COLO829 (cell line): ENCODE data around the gene HNRNPA1.
"Not testable (repeated sequence)": the region's sequence is repeated elsewhere in the genome, so short reads cannot be mapped to it uniquely, and the experiment has no call there.

Source experiments
- DNase-seq: peaks from one replicate; pipeline ENCODE4 v3.0.0; 2012; ENCODE audit warnings: low spot score

The HNRNPA1 gene

DNA sequence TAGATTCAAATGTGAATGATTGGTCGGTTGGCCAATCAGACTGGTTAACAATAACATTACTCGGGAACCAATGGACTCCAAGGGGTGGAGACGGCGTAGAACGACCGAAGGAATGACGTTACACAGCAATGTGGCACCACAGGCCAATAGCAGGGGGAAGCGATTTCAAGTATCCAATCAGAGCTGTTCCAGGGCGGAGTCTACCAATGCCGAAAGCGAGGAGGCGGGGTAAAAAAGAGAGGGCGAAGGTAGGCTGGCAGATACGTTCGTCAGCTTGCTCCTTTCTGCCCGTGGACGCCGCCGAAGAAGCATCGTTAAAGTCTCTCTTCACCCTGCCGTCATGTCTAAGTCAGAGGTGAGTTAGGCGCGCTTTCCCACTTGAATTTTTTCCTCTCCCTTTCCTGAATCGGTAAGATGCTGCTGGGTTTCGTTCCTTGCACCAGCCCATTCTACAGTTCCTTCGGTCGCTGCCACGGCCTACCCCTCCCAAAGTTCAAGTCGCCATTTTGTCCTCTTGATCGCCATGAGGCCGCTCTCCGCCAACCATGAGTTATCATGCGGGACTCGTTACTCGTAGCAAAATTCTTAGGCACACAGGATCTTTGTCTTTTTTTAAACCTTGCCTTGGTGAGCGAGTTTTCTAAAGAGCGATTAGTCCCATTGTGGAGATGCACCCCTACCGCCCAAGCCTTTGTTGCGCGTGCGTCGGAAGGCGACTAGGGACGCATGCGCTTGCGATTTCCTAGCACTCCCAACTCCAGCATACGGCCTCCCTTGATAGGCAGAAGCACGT is at the start of gene HNRNPA1:
TSS of gene HNRNPA1 (plus strand) at position 259 of the 793 bp plus-strand sequence. CDS start at position 341, 82 bp downstream.
- DNase-seq, result peak; percentile 99

- not testable (repeated sequence) for DNase-seq
These were observed 49.3 kb upstream of the HNRNPA1 start for GRCh38 chr12:54231269-54231668.

- DNase-seq, result no peak
These were observed 47.7 kb upstream of the HNRNPA1 start for GRCh38 chr12:54232790-54233189.

DNA sequence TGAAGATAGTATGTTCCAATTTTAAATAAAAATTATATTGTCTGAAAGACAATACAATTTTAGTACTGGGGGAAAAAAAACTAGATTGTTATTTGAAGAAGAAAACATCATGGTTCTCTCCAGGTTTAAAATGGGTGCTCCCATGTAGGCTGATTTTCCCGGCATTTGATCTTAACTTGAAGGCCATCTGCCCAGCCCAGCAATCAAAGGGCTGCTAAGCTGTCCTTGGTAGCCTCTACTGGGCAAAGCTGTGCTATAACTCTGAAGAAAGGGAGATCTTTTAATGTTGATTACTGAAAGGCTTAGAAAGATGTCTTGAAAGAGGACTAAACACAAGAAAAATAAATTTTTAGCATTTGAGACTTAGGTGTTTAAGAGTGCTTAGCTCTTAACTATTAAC is 42.0 kb upstream of the HNRNPA1 start:
- DNase-seq, result no peak

DNA sequence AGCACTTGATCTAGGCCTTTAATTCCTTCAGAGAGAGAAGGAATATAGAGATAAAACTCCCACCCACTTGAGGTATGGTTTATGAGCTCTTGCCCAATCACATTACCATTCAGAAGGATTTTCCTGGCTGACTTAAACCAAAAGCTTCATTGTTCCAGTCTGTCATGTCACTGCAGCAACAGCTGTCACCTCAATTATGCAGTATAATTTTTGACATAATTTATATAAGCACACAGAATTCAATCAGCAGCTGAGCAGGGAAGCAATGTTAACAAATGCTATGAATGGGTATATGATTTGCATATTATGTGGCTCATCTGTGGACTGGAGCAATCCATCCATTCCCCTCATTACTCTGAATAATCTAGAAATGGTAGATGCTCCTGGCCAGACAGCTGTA is 40.9 kb upstream of the HNRNPA1 start:
- no peak for DNase-seq

GRCh38 chr12:54240129-54240528 is 40.4 kb upstream of the HNRNPA1 start:
- no peak for DNase-seq

- DNase-seq, result no peak
These were observed 39.4 kb upstream of the HNRNPA1 start for GRCh38 chr12:54240971-54241588.

DNA sequence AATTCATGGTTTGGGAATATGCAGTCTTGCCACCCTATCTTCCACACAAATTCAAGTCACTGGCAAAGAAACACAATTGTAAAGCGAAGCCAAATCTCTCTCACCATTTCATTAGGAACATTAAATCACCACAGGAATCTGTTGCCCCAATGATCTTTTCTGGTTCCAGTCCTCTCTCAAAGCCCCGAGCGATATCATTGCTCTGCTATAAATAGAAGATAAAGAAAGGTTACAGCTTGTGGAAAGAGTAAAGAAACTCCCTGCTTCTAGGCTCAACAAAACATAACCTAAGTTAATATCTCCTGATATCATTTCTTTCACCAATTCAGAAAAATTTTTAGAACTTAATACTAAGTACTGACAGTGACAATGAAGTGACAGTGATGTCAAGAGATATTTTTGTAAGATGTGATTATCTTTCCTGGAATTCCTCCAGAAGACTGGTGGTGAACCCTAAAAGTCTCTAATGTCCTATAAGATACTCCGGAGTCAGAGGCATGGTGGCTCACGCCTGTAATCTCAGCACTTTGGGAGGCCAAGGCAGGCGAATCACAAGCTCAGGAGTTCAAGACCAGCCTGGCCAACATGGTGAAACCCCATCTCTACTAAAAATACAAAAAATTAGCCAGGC is 34.4 kb upstream of the HNRNPA1 start:
- no peak for DNase-seq

DNA sequence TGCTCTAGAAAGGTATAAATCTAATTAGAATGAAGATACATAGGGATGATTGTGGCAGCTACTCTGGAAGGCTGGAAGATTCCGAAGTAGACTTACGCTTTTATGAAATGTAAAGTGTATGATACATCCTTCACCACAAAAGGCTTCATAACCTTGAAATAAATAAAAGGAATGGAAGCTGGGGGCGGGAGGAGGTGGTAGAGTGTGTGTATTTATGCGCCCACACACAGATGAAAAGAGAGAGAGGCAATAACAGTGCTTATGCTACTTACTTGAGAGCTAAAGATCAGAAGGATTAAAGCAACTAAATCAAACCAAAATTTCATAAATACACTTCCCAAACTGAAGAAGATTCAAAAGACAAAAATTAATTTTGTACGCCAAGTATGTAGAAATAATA is 31.0 kb upstream of the HNRNPA1 start:
- no peak for DNase-seq

DNA sequence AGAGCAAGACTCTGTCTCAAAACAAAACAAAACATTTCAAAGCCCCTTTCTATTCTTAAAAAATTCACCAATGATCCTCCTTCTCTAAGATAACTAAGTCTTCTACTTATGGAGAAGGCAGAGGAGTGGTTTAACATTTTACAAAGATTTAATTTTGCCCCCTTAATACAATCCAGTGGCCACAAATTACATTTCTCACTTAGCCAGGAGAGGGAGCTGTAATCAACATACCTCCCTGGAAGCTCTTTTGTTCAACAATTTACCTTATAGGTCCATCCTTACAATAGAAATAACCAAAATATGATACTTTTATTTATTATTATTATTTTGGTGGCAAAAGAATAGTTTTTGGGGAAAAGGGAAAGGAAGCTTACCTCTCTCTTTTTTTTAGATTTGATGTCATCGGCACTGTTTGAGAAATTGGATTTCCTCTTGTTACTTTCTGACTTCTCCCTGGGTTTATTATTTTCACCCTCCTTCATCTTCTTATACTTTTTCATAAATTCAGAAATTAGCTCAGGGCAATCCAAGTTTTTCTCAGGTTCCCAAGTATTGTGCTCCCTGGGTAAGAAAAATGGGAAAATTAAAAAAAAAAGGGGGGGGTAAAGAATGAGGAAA is 28.8 kb upstream of the HNRNPA1 start:
- peak; percentile 63 for DNase-seq

GRCh38 chr12:54253240-54253639 is 27.3 kb upstream of the HNRNPA1 start:
- no peak for DNase-seq

GRCh38 chr12:54257332-54257731 is 23.2 kb upstream of the HNRNPA1 start:
- no peak for DNase-seq

- DNase-seq, result peak; percentile 71
These were observed 22.3 kb upstream of the HNRNPA1 start for GRCh38 chr12:54258201-54258681.

- peak; percentile 96 for DNase-seq
These were observed 21.1 kb upstream of the HNRNPA1 start for GRCh38 chr12:54259194-54260011.

DNA sequence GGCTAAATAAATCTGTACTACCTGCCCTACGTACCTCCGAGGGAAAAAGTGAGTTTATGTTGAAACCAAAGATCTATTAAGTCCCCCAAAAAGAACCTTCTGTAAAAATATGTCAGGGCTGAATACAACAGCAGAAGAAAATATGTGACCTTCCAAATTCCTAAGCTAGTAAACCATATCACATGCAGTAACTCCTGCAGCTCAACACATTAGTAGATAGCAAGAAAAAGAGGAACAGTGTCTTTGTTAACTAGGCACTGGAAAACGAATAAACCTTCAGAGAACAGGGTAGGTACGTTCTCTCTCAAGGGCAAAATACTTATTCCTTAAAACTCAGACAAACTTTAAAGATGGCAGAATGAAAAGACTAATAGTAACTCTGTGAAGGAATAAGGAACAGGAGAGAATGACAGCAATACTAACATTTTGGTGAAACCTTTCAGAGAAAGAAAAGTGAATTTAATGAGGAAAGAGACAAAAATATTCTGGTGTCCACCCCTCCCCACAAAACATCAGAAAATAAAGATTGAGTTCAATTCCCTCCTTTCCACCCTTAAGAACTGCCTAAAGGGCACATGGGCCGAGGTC is 18.6 kb upstream of the HNRNPA1 start:
- DNase-seq, result no peak

DNA sequence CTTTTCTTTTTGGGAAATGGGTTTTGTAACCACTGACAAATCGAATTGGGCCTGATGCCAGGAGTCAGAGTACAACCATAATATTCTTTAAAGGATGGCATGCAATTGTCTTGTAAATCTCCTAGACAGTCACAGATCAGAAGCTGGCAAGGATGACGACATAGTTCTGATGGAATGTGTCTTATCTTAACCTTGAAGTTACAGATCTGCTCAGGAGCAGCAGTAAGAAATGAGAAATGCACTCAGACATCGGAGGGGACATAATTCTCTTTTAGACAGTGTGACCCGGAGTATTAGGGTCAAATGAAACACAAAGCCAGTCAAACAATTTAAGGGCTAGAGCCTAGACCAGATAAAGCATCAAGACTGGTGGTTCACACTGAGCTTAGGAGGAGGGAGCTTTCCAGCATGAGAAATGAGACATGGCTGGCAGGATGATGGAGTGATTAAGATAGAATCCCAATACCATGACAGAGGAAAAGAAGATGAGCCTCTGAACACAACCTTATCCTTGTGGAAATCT is 18.1 kb upstream of the HNRNPA1 start:
- DNase-seq, result no peak

- DNase-seq, result no peak
These were observed 15.1 kb upstream of the HNRNPA1 start for GRCh38 chr12:54265364-54265812.

DNA sequence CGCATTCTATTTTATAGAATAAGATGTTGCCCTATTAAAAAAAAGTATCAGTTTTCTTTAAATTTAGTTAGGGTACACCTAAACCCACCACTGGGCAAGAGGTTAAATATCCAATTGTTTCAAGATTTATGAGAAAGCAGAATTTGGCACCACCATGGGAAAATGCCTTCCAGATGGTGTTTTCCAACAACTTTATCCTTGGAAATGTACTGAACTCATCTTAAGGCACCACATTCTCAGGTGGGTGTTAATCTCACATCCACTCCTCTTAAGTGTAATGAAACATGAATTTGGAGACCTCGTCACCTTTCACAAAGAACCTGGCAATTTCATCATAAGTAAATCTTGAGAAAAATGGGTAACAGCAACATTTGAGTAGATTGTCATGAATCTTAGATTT is 13.7 kb upstream of the HNRNPA1 start:
- no peak for DNase-seq

GRCh38 chr12:54270345-54270744 is 10.2 kb upstream of the HNRNPA1 start:
- no peak for DNase-seq

DNA sequence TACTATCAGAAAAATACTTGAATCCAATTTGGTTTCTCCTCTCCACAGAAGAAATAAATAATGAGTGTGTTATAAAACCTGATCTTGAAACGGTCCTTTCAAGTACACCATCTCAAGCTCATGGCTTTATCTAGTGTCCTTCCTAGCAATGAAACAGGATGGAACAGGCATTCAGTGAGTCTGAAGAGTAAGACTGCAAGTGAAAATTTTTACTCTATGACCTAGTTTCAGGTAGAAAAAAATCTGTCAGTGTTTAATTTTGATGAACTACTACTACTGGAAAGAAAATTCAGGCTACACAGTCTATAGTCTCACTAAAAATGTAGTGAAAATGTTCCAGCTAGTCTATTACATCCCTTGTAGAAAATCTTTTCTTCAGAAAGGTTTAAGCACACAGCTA is 8.3 kb upstream of the HNRNPA1 start:
- DNase-seq, result no peak

DNA sequence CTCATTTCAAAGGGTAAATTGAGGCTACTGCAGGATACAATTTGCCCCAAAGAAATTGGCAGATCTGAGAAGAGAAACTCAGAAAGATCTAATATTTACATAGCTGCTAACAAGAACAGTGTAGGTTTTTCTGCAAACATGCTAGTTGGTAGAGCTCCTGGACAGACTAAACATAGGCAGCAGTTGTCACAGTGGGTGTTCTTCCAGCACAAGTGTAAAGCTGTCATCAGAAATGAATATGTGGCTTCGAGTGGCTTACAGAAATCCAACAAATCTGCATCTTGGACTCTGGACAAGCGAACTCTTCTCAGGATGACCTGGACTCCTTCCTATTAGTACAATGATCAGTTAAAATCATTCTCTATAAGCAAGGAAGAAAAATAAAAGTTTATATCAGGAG is 6.5 kb upstream of the HNRNPA1 start:
- no peak for DNase-seq
